HUES6 (cell line): ENCODE results near the gene KAT6B.

ENCODE experiments used
- H3K27ac ChIP-seq: 2 replicates; pipeline ENCODE4 v1.7.0; 2013; ENCODE audit warnings: low read depth, mild to moderate bottlenecking, low read length, inconsistent platforms
- H3K27me3 ChIP-seq: 2 replicates; pipeline ENCODE4 v1.6.1; 2013; ENCODE audit warnings: low read length; ENCODE audit not compliant: control insufficient read depth, insufficient read depth
- H3K36me3 ChIP-seq: 2 replicates; pipeline ENCODE4 v1.6.1; 2013; ENCODE audit warnings: low read length; ENCODE audit not compliant: control insufficient read depth, insufficient read depth
- H3K4me1 ChIP-seq: 2 replicates; pipeline ENCODE4 v1.6.1; 2013; ENCODE audit warnings: low read length; ENCODE audit not compliant: control insufficient read depth, insufficient read depth
- H3K4me3 ChIP-seq: 2 replicates; pipeline ENCODE4 v1.5.1; 2013; ENCODE audit warnings: low read depth, low read length
- H3K9ac ChIP-seq: one replicate; pipeline ENCODE4 v1.6.1; 2013; ENCODE audit warnings: mild to moderate bottlenecking, low read length
- H3K9me3 ChIP-seq: 2 replicates; pipeline ENCODE4 v1.6.1; 2013; ENCODE audit warnings: low read depth, low read length; ENCODE audit not compliant: control insufficient read depth, insufficient read depth

The KAT6B gene

DNA sequence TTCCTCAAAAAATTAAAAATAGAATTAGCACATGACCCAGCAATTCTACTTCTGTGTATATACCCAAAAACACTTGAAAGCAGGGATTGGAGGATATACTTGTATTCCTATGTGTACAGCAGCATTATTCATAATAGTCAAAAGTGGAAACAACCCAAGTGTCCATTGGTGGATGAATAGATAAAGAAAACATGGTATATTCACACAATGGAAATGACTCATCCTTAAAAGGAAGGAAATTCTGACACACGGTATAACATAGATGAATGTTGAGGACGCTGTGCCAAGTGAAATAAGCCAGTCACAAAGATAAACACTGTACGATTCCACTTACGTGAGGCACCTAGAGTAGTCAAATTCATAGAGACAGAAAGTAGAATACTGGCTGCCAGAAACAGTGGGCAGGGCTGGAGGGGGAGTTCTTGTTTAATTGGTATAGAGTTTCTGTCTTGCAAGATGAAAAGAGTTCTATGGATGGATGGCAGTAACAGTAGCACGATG lies 26.6 kb upstream of the KAT6B start:
- Histone ChIP-seq H3K27ac (no peak overlapping the region), H3K9me3 (no peaks in the 10 kb centered on the region), H3K4me3 (no peak overlapping the region), H3K9ac (no peak overlapping the region), H3K27me3 (no peaks in the 10 kb centered on the region), H3K4me1 (peaks cover 5% of the 10 kb centered on the region; the same call in 1 of the 2 replicates), H3K36me3 (no peaks in the 10 kb centered on the region)

DNA sequence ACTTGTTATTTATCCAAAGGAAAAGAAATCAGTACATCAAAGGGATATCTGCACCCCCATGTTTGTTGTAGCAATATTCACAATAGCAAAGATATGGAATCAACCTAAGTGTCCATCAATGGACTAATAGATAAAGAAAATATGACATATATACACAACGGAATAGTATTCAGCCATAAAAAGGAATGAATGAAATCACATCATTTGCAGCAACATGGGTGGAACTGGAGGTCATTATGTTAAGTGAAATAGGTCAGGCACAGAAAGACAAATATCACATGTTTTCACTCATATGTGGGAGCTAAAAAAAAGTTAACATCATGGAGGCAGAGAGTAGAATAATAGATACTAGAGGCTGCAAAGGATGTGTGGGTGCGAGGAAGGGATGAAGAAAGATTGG lies 25.0 kb upstream of the KAT6B start:
- Histone ChIP-seq H3K27ac (no peak overlapping the region), H3K4me1 (no peaks in the 10 kb centered on the region), H3K36me3 (no peaks in the 10 kb centered on the region), H3K9me3 (no peaks in the 10 kb centered on the region), H3K4me3 (no peak overlapping the region), H3K9ac (no peak overlapping the region), H3K27me3 (no peaks in the 10 kb centered on the region)

DNA sequence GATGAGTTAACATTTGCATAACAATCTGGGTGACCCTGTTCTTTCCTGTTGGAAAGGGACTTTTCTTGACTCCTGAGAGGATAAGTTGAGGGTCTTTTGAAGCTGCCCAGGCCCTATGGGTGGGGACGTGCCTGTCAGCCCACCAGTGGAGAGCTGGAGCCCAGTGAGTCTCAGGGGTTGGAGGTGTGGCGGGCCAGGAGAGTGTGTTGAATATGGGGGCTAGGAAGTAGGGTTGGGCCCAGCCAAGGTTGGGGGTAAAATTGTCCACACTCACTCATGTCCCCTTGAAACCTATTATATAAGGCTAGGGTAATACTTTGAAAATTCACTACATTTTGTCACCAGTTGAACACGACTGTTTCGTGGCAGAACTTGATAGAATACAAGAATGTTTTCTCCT lies 17.9 kb upstream of the KAT6B start:
- Histone ChIP-seq H3K4me3 (no peak overlapping the region), H3K27me3 (no peaks in the 10 kb centered on the region), H3K27ac (no peak overlapping the region)

DNA sequence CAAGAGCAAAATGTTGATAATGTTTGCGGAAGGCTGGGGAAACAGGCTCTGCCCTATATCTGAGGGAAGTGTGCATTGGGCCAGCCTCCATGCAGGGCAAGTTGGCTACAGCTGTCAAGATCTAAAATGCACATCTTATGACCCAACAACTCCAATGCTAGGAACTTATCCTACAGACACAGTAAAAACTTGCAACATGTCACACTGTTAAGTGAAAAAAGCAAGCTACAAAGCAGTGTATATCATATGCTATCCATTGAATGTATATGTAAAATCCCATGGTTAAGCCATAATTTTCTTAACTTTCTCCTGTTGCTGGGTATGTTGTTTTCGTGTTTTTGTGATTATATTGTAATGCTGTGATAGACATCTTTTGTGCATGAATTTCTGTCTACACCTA lies 16.3 kb upstream of the KAT6B start:
- Histone ChIP-seq H3K27ac (no peak overlapping the region), H3K9ac (no peak overlapping the region), H3K36me3 (no peaks in the 10 kb centered on the region), H3K9me3 (peaks cover 4% of the 10 kb centered on the region; the same call in 1 of the 2 replicates), H3K27me3 (no peaks in the 10 kb centered on the region), H3K4me3 (no peak overlapping the region), H3K4me1 (peaks cover 6% of the 10 kb centered on the region; the same call in 1 of the 2 replicates)

More for the DNA sequence above, 17.9 kb upstream of the KAT6B start:
- Histone ChIP-seq H3K36me3 (no peaks in the 10 kb centered on the region), H3K9me3 (peaks cover 3% of the 10 kb centered on the region; the same call in 1 of the 2 replicates), H3K9ac (no peak overlapping the region), H3K4me1 (peaks cover 6% of the 10 kb centered on the region; the same call in 1 of the 2 replicates)

DNA sequence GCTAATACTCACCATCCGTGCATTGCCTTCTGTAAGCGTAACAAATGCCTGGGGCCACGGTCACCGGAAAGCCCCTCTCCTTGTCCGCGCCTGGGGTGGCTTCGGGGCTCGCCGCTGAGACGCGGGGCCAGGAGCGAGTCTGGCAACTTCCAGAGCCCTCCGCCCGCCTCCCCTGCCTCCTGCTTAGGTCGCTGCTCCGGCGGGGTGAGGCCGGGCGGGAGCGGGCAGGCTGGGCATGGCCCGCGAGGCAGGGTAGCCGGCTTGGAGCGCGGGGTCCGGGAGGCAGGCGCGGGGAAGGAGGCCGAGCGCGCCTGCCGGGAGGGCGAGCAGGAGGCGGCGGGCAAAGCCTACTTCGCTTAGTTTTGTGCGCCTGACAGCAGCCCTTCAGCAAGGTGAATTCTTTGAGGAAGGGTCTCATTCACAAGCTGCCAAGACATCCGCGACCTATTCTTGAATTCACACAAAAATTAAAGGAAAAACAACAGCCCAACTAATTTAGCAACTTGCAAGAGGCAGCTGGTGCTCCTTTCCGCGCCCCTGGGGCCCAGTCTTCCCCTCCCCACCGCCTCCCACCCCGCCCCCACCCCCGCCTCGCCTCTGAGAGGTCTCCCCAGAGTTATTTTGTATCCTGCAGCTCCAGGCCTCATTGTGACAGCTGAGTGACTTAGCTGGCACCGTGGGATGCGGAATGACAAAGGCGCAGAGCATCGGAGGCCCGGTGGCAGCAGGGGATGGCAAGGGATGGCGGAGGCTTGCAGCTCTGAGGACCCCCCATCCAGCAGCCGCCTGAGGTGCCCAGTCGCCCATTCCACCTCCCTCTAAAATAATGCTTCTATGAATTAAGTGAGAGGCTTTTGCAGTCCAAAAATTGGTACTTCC lies 12.8 kb upstream of the KAT6B start:
- Histone ChIP-seq H3K27me3 (no peaks in the 10 kb centered on the region), H3K4me3 (peak overlapping the region; percentile 14; the same call in 1 of the 2 replicates), H3K4me1 (peaks cover 3% of the 10 kb centered on the region; the same call in 1 of the 2 replicates), H3K27ac (no peak overlapping the region), H3K36me3 (no peaks in the 10 kb centered on the region), H3K9me3 (peaks cover 21% of the 10 kb centered on the region), H3K9ac (no peak overlapping the region)

DNA sequence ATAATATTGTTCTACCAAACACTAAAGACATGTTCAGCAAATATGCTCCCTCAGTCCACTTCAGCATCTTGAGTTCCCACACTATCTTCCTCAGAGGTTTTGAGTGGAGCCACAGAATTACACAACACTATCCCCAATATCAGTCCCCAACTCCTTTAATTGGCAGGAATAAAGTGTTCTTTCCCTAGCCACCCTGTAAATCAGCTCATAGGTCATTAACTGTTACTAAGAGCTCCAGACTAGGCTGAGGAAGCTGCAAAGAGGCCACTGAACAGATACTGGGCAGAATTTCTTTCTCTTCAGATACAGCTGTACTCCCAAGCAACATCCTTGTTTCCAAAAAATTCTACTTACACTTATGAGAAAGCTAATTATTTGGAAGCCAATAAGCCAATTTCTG lies 11.6 kb upstream of the KAT6B start:
- peaks cover 21% of the 10 kb centered on the region for H3K9me3 ChIP-seq
- no peak overlapping the region for H3K9ac ChIP-seq
- H3K36me3 ChIP-seq = no peaks in the 10 kb centered on the region
- H3K4me3 ChIP-seq = no peak overlapping the region
- H3K27ac ChIP-seq = no peak overlapping the region
- H3K4me1 ChIP-seq = no peaks in the 10 kb centered on the region; the same call in 1 of the 2 replicates
- H3K27me3 ChIP-seq = no peaks in the 10 kb centered on the region

DNA sequence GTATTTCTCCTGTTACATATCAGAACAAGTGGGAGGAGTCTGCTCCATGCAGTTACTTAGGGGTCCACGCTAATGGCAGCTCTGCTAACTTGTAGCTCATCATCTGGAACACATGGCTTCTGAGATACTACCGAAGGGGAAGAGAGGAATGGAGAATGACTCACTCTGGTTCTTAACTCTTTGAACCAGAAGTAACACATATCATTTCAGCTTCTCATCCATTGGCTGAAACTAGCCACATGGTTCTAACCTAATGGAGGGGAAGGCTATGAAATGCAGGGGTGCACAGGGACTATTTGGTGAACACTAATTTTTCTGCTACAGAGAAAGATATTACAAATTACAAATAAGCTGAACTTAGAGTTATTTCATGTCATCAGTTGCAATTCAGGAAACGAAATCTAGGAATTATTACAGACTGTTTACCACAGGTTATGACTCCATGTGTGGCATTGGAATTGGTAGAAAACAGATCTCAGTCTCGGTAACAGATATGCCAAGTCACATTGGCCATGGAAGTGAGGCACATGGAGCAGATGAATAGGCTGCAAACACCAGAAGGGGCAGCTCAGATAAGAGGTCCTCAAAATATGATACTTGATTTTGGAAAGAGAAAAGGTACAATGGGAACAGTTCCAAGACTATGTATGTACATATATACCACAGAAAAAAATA lies 9.4 kb upstream of the KAT6B start:
- Histone ChIP-seq H3K9ac (no peak overlapping the region), H3K4me1 (peaks cover 4% of the 10 kb centered on the region; the same call in 1 of the 2 replicates), H3K4me3 (no peak overlapping the region), H3K36me3 (no peaks in the 10 kb centered on the region), H3K27ac (no peak overlapping the region), H3K27me3 (no peaks in the 10 kb centered on the region), H3K9me3 (peaks cover 18% of the 10 kb centered on the region)

DNA sequence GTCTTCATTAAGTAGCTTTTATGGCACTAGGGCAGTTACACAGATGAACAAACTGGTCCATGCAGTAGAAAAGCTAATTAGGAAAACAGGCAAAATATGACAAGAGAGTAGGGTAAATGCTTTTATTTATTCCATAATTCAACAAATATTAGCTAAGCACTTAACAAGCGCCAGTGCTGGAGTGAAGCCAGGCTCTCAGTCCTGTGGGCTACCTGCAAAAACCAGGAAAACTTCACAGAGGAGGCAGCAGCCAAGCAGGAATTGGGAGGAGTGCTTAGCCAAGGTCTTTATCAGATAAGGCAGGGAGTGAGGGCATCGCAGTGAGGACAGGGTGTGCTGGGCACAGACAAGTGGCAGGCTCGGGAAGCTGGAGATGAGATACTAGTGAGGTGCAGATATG lies 4.9 kb upstream of the KAT6B start:
- peaks cover 10% of the 10 kb centered on the region for H3K9me3 ChIP-seq
- no peak overlapping the region for H3K4me3 ChIP-seq
- H3K9ac ChIP-seq = no peak overlapping the region
- H3K4me1 ChIP-seq = peaks cover 11% of the 10 kb centered on the region
- no peaks in the 10 kb centered on the region for H3K36me3 ChIP-seq
- no peaks in the 10 kb centered on the region for H3K27me3 ChIP-seq
- no peak overlapping the region for H3K27ac ChIP-seq

DNA sequence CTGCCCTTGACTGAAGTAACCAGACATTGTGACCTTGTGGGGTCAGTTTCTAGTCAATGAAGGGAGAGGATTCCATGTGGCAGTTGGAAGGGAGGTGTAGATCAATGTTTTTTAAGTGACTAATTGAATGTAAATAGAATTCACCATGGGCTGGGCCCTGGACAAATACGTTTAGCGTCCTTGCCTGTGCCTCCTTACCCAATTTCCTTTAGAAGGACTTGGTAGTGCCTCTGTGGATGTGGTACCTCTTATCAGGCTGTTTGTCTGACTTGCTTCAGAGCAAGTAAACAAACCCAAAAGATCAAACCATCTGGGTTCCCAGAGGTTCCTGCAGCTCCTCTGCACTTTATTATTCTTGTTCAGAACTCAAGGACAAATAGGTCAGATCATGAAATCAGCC lies 4.3 kb upstream of the KAT6B start:
- no peaks in the 10 kb centered on the region for H3K36me3 ChIP-seq
- no peaks in the 10 kb centered on the region for H3K27me3 ChIP-seq
- H3K27ac ChIP-seq = no peak overlapping the region
- no peak overlapping the region for H3K9ac ChIP-seq
- no peak overlapping the region for H3K4me3 ChIP-seq
- H3K4me1 ChIP-seq = peaks cover 11% of the 10 kb centered on the region
- H3K9me3 ChIP-seq = peaks cover 4% of the 10 kb centered on the region

DNA sequence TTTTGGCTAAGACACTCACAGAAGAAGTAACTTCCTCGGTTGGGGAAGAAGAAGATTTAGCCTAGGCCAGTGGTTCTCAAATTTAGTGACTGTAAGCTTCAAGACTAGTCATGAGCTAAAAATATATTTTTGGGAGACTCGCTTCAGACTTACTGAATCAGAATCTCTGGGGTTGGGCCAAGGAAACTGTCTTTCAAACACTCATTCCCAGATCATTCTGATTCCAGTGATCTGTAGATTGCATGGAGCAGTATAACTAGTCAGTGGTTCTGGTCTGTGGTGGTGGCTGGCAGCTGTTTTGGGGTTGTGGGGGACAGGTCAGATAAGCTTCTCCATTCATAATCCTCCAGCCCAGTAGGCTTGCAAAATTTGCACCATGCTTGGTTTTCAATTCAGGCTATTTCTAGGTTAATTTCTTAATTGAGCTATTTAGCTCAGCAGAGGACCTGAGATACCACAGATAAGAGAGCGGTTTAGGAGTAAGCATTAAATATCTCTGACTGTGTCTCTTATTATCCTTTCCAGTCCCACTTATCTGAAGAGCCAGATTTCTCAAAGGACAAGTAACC lies 3.8 kb upstream of the KAT6B start:
- Histone ChIP-seq H3K27me3 (no peaks in the 10 kb centered on the region), H3K4me1 (peaks cover 11% of the 10 kb centered on the region), H3K36me3 (no peaks in the 10 kb centered on the region), H3K9ac (no peak overlapping the region), H3K9me3 (no peaks in the 10 kb centered on the region), H3K4me3 (no peak overlapping the region), H3K27ac (no peak overlapping the region)

DNA sequence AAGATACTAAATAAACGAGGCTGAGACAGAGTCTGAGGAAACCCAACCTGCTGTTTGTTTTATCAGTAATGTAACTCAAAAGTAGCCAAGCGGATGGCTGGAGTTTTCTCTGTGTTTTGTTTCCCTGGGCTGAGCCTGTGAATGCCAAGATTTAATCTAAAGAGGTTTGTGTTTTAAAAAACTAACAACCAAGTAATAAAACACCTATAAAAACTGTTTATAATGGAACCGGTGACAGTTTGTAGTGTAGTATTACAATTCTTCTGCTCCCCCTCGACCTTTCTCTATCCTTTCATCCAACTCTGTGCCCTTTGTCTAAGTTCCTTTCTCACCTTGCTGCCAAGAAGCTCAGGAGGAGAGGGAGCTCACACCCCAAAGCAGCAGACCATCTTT lies 2.6 kb upstream of the KAT6B start:
- Histone ChIP-seq H3K9me3 (no peaks in the 10 kb centered on the region), H3K27me3 (no peaks in the 10 kb centered on the region), H3K9ac (no peak overlapping the region), H3K4me1 (peaks cover 11% of the 10 kb centered on the region), H3K36me3 (no peaks in the 10 kb centered on the region), H3K27ac (no peak overlapping the region), H3K4me3 (peak overlapping the region; percentile 99)
